Stimulated activated memory B cell treated with anti-CD40 and anti-IgM and Interleukin-4, amounts not matched to agents 10 μg/mL and 1 μg/mL and 100 μg/mL, for 72 hours (primary cell): Measurements from ENCODE around the gene CXCL9.
A peak's percentile ranks its signal among the peaks of the same experiment; 100 is the strongest.
"Not testable (repeated sequence)": the region's sequence is repeated elsewhere in the genome, so short reads cannot be mapped to it uniquely, and the experiment has no call there.

Experiments used
- ATAC-seq: fragments of 150-1000 bp; cut with Tn5 transposase; 2 replicates; pipeline ENCODE4 v1.10.0; 2021
- H3K27ac Mint-ChIP-seq: one replicate; pipeline ENCODE4 v1.8.0; 2022; ENCODE audit warnings: mild to moderate bottlenecking, mixed read lengths
- H3K27me3 Mint-ChIP-seq: one replicate; pipeline ENCODE4 v1.8.0; 2022; ENCODE audit warnings: mixed read lengths
- H3K36me3 Mint-ChIP-seq: one replicate; pipeline ENCODE4 v1.8.0; 2022; ENCODE audit warnings: mixed read lengths
- H3K4me1 Mint-ChIP-seq: one replicate; pipeline ENCODE4 v1.8.0; 2022; ENCODE audit warnings: mixed read lengths
- H3K4me3 Mint-ChIP-seq: one replicate; pipeline ENCODE4 v1.8.0; 2022; ENCODE audit warnings: mild to moderate bottlenecking, moderate library complexity, mixed read lengths
- H3K9me3 Mint-ChIP-seq: one replicate; pipeline ENCODE4 v1.8.0; 2022; ENCODE audit warnings: mixed read lengths

The CXCL9 gene

GRCh38 chr4:75998525-75999147 is 8.7 kb downstream of the CXCL9 start:
- not testable (repeated sequence) for H3K4me3 Mint-ChIP-seq, H3K27me3 Mint-ChIP-seq, H3K36me3 Mint-ChIP-seq, ATAC-seq, H3K4me1 Mint-ChIP-seq, H3K9me3 Mint-ChIP-seq, H3K27ac Mint-ChIP-seq

GRCh38 chr4:75997946-75998345 is 9.4 kb downstream of the CXCL9 start:
- Mint-ChIP-seq H3K9me3 (no peaks in the 10 kb centered on the region), H3K36me3 (no peaks in the 10 kb centered on the region), H3K27ac (no peak overlapping the region), H3K4me1 (no peaks in the 10 kb centered on the region), H3K27me3 (no peaks in the 10 kb centered on the region), H3K4me3 (no peak overlapping the region)
- no peak for ATAC-seq

GRCh38 chr4:75997081-75997480 is 10.2 kb downstream of the CXCL9 start:
- ATAC-seq = no peak
- Mint-ChIP-seq H3K36me3 (no peaks in the 10 kb centered on the region), H3K9me3 (no peaks in the 10 kb centered on the region), H3K4me1 (no peaks in the 10 kb centered on the region), H3K27ac (no peak overlapping the region), H3K4me3 (no peak overlapping the region), H3K27me3 (no peaks in the 10 kb centered on the region)

DNA sequence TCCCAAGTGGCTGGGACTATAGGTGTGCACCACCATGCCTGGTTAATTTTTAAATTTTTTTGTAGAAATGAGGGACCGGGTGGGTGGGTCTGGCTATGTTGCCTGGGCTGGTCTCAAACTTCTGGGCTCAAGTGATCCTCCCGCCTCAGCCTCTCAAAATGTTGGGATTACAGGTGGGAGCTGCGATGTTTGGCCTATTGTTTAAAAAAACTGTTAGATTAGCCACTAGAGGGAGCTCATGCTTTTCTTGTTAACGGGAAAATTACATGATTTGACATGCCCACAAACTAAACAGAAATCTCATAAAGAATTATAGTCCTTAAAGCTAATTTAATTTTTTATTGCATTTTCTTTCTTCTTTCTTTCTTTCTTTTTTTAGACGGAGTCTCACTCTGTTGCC is 11.6 kb downstream of the CXCL9 start:
- H3K9me3 Mint-ChIP-seq = no peaks in the 10 kb centered on the region
- no peak overlapping the region for H3K27ac Mint-ChIP-seq
- H3K27me3 Mint-ChIP-seq = no peaks in the 10 kb centered on the region
- H3K4me1 Mint-ChIP-seq = peaks cover 4% of the 10 kb centered on the region
- ATAC-seq = no peak
- H3K4me3 Mint-ChIP-seq = no peak overlapping the region
- no peaks in the 10 kb centered on the region for H3K36me3 Mint-ChIP-seq

DNA sequence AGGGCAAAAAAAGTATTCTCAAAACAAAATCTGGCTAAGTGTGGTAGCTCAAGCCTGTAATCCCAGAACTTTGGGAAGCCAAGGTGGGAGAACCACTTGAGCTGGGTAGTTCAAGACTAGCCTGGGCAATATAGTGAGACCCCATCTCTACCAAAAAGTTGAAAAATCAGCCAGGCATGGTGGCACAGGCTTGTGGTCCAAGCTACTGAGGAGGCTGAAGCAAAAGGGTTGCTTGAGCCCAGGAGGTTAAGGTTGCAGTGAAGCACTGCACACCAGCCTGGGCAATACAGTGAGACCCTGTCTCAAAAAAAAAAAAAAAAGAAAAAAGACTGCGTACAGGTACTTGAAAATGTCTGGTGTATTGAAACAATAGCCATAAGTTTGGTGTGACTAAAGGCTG is 14.8 kb downstream of the CXCL9 start:
- Mint-ChIP-seq H3K4me1 (peaks cover 27% of the 10 kb centered on the region), H3K27ac (no peak overlapping the region), H3K36me3 (peaks cover 12% of the 10 kb centered on the region), H3K9me3 (no peaks in the 10 kb centered on the region), H3K27me3 (no peaks in the 10 kb centered on the region), H3K4me3 (no peak overlapping the region)
- no peak for ATAC-seq

- Mint-ChIP-seq H3K27me3 (no peaks in the 10 kb centered on the region), H3K9me3 (no peaks in the 10 kb centered on the region), H3K4me1 (peaks cover 33% of the 10 kb centered on the region), H3K36me3 (peaks cover 12% of the 10 kb centered on the region), H3K4me3 (peak overlapping the region; percentile 92), H3K27ac (peak overlapping the region; percentile 85)
- no peak for ATAC-seq
These were observed 17.3 kb downstream of the CXCL9 start for GRCh38 chr4:75989846-75990528.

DNA sequence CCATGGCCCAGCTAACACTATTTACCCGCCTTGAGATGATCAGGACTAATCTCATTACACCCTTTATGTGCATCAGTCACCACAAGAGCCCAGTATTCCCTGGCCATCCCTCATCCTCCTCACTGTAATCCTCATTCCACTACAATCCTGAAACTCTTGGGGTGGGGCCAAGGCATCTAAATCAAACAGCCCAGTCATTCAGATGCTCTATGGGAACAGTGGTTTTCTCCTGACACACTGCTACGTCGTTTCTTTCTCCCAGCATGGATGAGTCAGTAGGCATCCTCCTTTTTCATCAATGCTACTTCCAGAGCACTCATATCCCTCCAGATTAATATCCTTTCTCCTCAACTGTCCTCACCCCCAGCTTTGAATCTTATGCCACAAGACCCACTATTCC is 22.2 kb downstream of the CXCL9 start:
- Mint-ChIP-seq H3K4me1 (peaks cover 29% of the 10 kb centered on the region), H3K9me3 (no peaks in the 10 kb centered on the region), H3K4me3 (no peak overlapping the region), H3K36me3 (peaks cover 21% of the 10 kb centered on the region), H3K27ac (no peak overlapping the region), H3K27me3 (no peaks in the 10 kb centered on the region)
- no peak for ATAC-seq

- ATAC-seq = no peak
- Mint-ChIP-seq H3K36me3 (peaks cover 34% of the 10 kb centered on the region), H3K4me3 (no peak overlapping the region), H3K9me3 (no peaks in the 10 kb centered on the region), H3K4me1 (no peaks in the 10 kb centered on the region), H3K27ac (no peak overlapping the region), H3K27me3 (no peaks in the 10 kb centered on the region)
These were observed 26.7 kb downstream of the CXCL9 start for GRCh38 chr4:75980576-75980975.

GRCh38 chr4:75976177-75976576 is 31.1 kb downstream of the CXCL9 start:
- ATAC-seq = no peak
- Mint-ChIP-seq H3K27me3 (no peaks in the 10 kb centered on the region), H3K9me3 (no peaks in the 10 kb centered on the region), H3K4me1 (no peaks in the 10 kb centered on the region), H3K27ac (no peak overlapping the region), H3K4me3 (no peak overlapping the region), H3K36me3 (peaks cover 69% of the 10 kb centered on the region)

DNA sequence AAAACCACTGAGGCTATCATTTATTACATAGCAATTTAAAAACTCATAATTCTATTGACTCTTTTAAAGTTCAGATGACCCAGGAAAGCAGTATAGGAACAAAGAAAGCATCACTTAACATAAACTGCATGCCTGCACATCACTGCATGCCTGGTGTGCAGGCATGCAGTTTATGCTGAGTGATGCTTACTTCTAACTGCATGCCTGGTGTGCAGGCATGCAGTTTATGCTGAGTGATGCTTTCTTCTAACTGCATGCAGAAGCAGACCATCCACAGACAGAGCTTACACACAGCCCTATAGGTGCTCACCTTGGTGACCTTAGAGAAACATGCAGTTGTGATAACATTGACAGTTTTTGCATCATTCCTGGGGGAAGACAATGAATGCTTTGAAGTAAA is 33.5 kb downstream of the CXCL9 start:
- Mint-ChIP-seq H3K27ac (no peak overlapping the region), H3K36me3 (peaks cover 74% of the 10 kb centered on the region), H3K9me3 (no peaks in the 10 kb centered on the region), H3K27me3 (no peaks in the 10 kb centered on the region), H3K4me1 (no peaks in the 10 kb centered on the region), H3K4me3 (no peak overlapping the region)
- ATAC-seq = no peak

DNA sequence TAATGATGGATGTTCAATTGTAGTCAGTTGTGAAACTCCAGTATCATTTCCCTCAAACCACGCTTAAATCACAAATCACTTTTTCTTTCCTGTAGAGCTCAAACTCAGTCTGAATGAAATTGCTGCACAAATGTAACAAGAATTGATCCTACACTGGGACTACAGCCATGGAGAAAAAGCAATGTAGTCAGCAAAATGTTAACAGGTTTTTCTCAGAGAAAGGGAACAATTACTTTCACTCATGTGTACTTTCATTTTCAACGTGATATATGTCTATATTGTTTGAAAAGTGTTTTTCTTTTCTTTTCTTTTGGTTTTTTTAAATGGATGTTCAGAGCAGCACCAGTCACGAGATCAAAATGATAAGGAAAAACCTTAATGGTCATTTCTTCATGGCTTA is 39.2 kb downstream of the CXCL9 start:
- no peak for ATAC-seq
- H3K36me3 Mint-ChIP-seq = peaks cover 89% of the 10 kb centered on the region
- no peaks in the 10 kb centered on the region for H3K27me3 Mint-ChIP-seq
- H3K27ac Mint-ChIP-seq = no peak overlapping the region
- no peaks in the 10 kb centered on the region for H3K4me1 Mint-ChIP-seq
- no peak overlapping the region for H3K4me3 Mint-ChIP-seq
- peaks cover 6% of the 10 kb centered on the region for H3K9me3 Mint-ChIP-seq

DNA sequence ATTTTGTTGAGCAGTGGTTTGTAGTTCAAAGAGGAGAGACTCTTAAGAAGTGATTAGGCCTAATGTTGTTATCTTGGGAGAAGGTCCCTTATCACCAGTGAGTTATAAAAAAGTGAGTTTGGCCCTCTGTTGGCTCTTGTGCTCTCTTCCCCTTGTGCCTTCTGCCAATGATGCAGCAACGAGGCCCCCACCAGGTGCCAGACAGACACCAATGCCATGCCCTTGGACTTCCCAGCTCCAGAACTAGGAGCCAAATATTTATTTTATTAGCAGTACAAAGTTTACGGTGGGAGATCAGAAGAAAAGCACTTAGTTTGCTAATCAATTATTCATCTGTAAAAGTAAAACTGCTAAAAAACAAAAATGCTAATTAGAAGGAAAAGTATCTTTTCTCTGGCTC is 43.8 kb downstream of the CXCL9 start:
- H3K4me3 Mint-ChIP-seq = no peak overlapping the region
- no peak overlapping the region for H3K27ac Mint-ChIP-seq
- H3K27me3 Mint-ChIP-seq = no peaks in the 10 kb centered on the region
- H3K36me3 Mint-ChIP-seq = peaks cover 83% of the 10 kb centered on the region
- ATAC-seq = no peak
- H3K4me1 Mint-ChIP-seq = no peaks in the 10 kb centered on the region
- peaks cover 6% of the 10 kb centered on the region for H3K9me3 Mint-ChIP-seq

GRCh38 chr4:75962072-75962471 is 45.2 kb downstream of the CXCL9 start:
- H3K27ac Mint-ChIP-seq, H3K4me3 Mint-ChIP-seq, ATAC-seq, H3K27me3 Mint-ChIP-seq, H3K4me1 Mint-ChIP-seq, H3K9me3 Mint-ChIP-seq: not testable (repeated sequence)
- peaks cover 83% of the 10 kb centered on the region for H3K36me3 Mint-ChIP-seq

- H3K4me1 Mint-ChIP-seq, H3K27me3 Mint-ChIP-seq, H3K27ac Mint-ChIP-seq, H3K9me3 Mint-ChIP-seq, ATAC-seq, H3K4me3 Mint-ChIP-seq: not testable (repeated sequence)
- H3K36me3 Mint-ChIP-seq = peaks cover 73% of the 10 kb centered on the region
These were observed 48.8 kb downstream of the CXCL9 start for GRCh38 chr4:75958546-75958945.

GRCh38 chr4:75954811-75955210 is 52.5 kb downstream of the CXCL9 start:
- not testable (repeated sequence) for ATAC-seq, H3K27me3 Mint-ChIP-seq, H3K4me3 Mint-ChIP-seq

GRCh38 chr4:75953509-75953908 is 53.8 kb downstream of the CXCL9 start:
- ATAC-seq = no peak
- peak overlapping the region; percentile 19 for H3K27ac Mint-ChIP-seq
- H3K36me3 Mint-ChIP-seq = peaks cover 59% of the 10 kb centered on the region
- H3K9me3 Mint-ChIP-seq = no peaks in the 10 kb centered on the region
- H3K4me1 Mint-ChIP-seq = peaks cover 29% of the 10 kb centered on the region
- no peaks in the 10 kb centered on the region for H3K27me3 Mint-ChIP-seq
- no peak overlapping the region for H3K4me3 Mint-ChIP-seq

More at GRCh38 chr4:75954811-75955210, 52.5 kb downstream of the CXCL9 start:
- peaks cover 70% of the 10 kb centered on the region for H3K36me3 Mint-ChIP-seq
- H3K4me1 Mint-ChIP-seq = peaks cover 16% of the 10 kb centered on the region
- H3K27ac Mint-ChIP-seq, H3K9me3 Mint-ChIP-seq: not testable (repeated sequence)
